WERI-Rb-1 (cell line): ENCODE results near the gene AQP12B.
"Not testable (repeated sequence)": the region's sequence is repeated elsewhere in the genome, so short reads cannot be mapped to it uniquely, and the experiment has no call there.

Source experiments
- DNase-seq: peaks from one replicate; pipeline ENCODE4 v3.0.0-alpha.2; 2020
- H3K27ac ChIP-seq: fragments of 250-450 bp; sonication (Bioruptor Pico); 2 replicates; pipeline ENCODE4 v1.5.1; 2020; ENCODE audit warnings: mild to moderate bottlenecking, moderate library complexity
- H3K27me3 ChIP-seq: fragments of 250-450 bp; sonication (Bioruptor Pico); 2 replicates; pipeline ENCODE4 v1.5.1; 2021; ENCODE audit warnings: mild to moderate bottlenecking, low read depth, moderate library complexity; ENCODE audit not compliant: insufficient read depth, severe bottlenecking
- H3K36me3 ChIP-seq: fragments of 250-450 bp; sonication (Bioruptor Pico); 2 replicates; pipeline ENCODE4 v1.5.1; 2020; ENCODE audit warnings: mild to moderate bottlenecking, moderate library complexity
- H3K4me3 ChIP-seq: 2 replicates; pipeline ENCODE4 v1.5.1; 2011; ENCODE audit warnings: low read depth, mild to moderate bottlenecking, control low read depth, low read length
- H3K9me3 ChIP-seq: fragments of 250-450 bp; sonication (Bioruptor Pico); 2 replicates; pipeline ENCODE4 v1.5.1; 2021; ENCODE audit warnings: mild to moderate bottlenecking, moderate library complexity; ENCODE audit not compliant: severe bottlenecking
- TF ChIP-seq, protein P1 (sequence below): IDR thresholded peaks from 2 replicates; pipeline ENCODE4 v1.5.1; 2011; ENCODE audit warnings: low read depth, mild to moderate bottlenecking, control low read depth, inconsistent platforms, low read length

Gene AQP12B

DNA sequence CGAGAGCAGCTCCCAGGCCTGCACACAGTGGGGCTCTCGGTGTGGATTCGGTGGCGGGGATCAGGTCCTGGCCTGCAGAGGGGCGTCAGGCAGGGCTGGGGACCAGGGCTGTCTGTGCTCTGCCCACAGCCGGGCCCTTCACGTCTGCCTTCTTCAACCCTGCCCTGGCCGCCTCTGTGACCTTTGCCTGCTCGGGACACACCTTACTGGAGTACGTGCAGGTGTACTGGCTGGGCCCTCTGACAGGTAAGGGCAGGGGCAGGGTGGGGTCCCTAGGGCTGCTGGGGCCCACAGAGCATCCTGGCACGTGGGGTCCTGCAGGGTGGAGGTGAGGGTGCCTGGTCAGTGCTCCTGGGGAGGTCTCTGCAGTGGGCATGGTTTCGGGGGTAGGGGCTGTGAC is 11.6 kb upstream of the AQP12B start:
- not testable (repeated sequence) for H3K4me3 ChIP-seq, H3K27ac ChIP-seq, DNase-seq, H3K27me3 ChIP-seq, H3K36me3 ChIP-seq, H3K9me3 ChIP-seq

DNA sequence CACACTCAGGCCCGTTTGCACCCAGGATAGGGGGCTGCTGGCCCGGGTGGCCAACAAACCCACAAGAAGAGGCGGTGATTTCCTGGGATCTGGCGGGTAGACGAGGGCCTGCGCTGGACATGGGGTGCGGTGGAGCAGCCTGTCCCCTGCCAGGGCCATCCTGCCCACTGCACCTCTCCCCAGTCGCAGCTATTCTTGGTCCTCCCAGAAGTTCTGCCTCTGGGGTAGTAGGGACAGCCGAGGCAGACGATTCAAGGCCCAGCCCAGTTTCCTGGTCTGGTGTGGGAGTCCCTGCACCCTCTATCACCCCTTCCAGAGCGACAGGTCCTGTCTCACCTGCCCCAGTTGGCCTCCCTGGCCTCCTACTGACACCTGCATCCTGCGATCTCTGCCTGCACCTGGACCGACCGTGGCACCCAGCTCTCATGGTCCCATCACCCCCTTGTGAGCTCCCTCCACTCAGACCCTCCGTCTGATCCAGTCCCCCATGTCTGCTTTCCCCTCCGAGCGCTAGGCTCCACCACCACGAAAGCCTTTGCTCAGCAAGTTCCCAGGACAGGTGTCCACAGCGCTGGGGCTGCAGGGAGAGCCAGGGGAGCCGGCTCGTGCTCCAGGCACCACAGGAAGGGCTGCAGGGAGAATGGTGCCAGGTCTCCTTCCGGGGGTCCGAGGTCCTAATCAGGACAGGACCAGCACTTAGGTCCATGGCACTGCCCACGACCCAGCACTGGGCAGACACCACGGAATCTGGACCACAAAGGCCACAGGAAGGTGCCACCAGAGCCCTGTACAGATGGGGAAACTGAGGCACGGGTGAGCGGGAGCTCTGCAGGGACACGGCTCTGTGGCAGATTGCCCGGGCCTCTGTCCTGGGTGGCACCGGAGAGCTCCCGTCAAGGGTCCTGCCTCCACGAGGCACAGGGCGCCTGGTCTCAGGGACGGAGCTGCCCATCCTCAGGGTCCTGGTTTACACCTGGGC is 10.2 kb upstream of the AQP12B start:
- H3K4me3 ChIP-seq, H3K9me3 ChIP-seq, H3K27ac ChIP-seq, H3K27me3 ChIP-seq, H3K36me3 ChIP-seq, DNase-seq: not testable (repeated sequence)

DNA sequence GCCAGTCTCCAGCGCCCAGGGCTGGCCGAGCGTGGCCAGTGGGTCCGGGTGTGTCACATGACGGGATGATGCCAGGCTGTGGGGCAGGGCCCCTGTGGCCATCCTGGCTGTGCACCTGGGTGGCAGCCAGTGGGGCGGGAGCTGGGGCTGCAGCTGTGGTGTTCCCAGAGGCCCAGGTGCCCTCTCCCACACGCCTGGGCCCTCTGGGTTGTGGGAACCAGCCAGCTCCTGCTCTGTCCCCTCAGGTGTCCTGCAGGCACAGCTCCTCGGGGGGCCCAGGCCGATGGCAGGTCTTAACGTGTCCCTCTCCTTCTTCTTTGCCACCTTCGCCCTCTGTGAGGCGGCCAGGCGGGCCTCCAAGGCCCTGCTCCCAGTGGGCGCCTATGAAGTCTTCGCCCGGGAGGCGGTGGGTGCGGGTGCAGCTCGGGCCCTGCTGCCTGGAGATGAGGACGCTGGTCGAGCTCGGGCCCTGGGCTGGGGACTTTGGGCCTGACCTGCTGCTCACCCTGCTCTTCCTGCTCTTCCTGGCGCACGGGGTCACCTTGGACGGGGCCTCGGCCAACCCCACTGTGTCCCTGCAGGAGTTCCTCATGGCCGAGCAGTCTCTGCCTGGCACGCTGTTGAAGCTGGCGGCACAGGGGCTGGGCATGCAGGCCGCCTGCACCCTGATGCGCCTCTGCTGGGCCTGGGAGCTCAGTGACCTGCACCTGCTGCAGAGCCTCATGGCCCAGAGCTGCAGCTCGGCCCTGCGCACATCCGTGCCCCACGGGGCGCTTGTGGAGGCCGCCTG is 9.1 kb upstream of the AQP12B start, which contains the start of gene AQP12A:
AQP12A (plus strand) TSS at position 236 of the 790 bp plus-strand sequence; CDS start at position 284, 48 bp downstream.
- not testable (repeated sequence) for DNase-seq, H3K27me3 ChIP-seq, H3K9me3 ChIP-seq, H3K36me3 ChIP-seq, H3K27ac ChIP-seq, H3K4me3 ChIP-seq

DNA sequence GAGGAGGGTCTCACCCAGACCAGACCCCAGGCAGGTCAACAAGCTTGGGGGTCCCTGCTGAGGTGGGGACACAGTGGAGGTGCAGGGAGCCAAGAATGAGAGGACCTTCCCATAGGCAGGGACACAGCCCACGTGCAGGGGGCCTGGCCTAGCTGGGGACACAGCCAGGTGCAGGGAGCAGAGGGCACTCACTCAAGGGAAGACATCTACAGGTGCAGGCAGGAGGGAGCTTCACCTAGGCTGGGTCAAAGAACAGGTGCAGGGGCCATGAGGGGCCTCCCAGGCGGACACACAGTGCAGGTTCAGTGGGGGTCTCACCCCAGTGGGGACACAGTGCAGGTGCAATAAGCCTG is 8.4 kb upstream of the AQP12B start:
- H3K27ac ChIP-seq, H3K9me3 ChIP-seq, DNase-seq, H3K4me3 ChIP-seq, H3K36me3 ChIP-seq, H3K27me3 ChIP-seq: not testable (repeated sequence)

DNA sequence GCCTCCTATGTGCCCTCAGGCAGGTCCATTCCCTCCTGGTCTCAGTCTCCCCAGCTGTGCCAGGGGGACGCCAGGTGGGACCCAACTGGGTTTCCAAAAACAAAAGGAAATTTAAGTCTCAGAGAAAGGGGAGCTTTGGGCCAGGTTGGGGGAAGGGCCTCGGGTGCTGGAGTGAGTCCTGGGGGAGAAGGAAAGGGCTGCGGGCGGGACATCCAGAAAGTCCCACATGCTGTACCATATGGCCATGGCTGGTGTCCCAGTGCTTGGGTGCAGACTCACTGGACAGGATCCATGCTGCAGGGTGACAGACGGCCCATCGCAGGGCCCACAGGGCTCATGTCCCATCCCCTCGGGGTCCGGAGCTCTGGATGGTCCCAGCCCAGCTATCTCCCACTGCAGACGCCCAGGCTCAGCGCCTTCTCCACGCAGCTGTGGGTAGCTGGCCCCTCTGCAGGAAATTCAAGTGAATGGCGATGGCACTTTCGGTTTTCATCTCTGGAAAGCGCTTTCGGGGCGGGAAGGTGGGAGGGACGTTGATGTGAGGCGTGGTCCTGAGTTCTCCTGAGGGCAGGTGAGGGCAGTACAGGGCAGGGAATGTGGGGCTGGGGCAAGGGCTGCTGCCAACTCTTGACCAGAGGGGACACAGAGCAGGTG is 7.9 kb upstream of the AQP12B start:
- H3K9me3 ChIP-seq, DNase-seq, H3K4me3 ChIP-seq, H3K36me3 ChIP-seq, H3K27ac ChIP-seq, H3K27me3 ChIP-seq: not testable (repeated sequence)

DNA sequence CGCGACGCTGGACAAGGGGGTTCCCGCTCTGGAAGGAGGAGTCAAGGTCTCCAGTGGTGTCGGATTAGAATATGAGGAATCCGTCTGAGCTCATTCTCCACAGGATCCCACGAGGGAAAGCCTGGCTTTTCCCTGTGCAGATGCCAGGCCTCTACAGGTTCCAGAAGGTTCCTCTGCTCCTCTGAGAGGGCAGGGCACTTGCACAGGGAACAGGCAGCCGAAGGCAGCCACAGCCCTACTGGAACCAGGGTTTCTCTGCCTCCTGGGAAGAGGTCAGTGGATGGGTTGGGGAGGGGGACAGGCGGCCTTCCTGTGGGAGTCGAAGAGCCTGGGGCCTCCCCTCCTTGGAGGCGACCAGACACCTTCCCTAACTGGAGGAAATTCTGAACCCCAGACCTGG is 7.3 kb upstream of the AQP12B start:
- DNase-seq = no peak
- H3K4me3 ChIP-seq = no peak overlapping the region
- TF ChIP-seq, protein P1, sequence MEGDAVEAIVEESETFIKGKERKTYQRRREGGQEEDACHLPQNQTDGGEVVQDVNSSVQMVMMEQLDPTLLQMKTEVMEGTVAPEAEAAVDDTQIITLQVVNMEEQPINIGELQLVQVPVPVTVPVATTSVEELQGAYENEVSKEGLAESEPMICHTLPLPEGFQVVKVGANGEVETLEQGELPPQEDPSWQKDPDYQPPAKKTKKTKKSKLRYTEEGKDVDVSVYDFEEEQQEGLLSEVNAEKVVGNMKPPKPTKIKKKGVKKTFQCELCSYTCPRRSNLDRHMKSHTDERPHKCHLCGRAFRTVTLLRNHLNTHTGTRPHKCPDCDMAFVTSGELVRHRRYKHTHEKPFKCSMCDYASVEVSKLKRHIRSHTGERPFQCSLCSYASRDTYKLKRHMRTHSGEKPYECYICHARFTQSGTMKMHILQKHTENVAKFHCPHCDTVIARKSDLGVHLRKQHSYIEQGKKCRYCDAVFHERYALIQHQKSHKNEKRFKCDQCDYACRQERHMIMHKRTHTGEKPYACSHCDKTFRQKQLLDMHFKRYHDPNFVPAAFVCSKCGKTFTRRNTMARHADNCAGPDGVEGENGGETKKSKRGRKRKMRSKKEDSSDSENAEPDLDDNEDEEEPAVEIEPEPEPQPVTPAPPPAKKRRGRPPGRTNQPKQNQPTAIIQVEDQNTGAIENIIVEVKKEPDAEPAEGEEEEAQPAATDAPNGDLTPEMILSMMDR = no peak

DNA sequence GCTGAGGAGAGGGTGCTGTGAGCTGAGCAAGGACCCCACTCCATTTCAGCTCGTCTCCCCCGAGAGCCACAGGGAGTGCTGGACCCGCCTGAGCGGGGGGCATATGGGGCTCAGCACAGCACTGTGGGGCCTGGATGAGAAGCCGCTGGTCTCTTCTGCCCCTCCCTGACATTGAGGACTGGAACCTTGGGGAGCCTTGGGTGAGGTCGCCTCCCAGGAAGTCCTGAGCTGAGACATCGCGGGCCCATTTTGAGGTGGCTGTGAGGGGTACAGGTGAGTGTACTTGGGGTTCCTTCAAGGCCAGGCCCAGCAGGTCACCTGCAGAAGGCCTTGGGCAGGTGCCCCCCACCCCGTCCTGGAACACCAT is 5.9 kb upstream of the AQP12B start:
- H3K9me3 ChIP-seq = no peaks in the 10 kb centered on the region

More for the DNA sequence above, 7.3 kb upstream of the AQP12B start:
- Histone ChIP-seq H3K9me3 (no peaks in the 10 kb centered on the region), H3K36me3 (no peaks in the 10 kb centered on the region), H3K27me3 (no peaks in the 10 kb centered on the region), H3K27ac (no peak overlapping the region)

More for the DNA sequence above, 5.9 kb upstream of the AQP12B start:
- H3K27me3 ChIP-seq = no peaks in the 10 kb centered on the region
- no peak overlapping the region for H3K4me3 ChIP-seq
- no peak for DNase-seq
- H3K36me3 ChIP-seq = no peaks in the 10 kb centered on the region
- TF ChIP-seq, protein P1 = no peak
- no peak overlapping the region for H3K27ac ChIP-seq
